ENCODE results near the gene SEMA6B. TPM values are rescaled to one million over a fixed set of nuclear protein-coding genes. Genes with fewer than 3 reads are reported as not detected.

SEMA6B gene
- total and polyA plus RNA-seq, 2 of the 4 experiments (the other 2 are of a cell fraction) = 0.18 to 0.72 TPM

GRCh38 chr19:4594201-4594600 is 34.7 kb upstream of the SEMA6B start:
- H3K56ac ChIP-seq (ENCODE audit: extremely low read depth, insufficient read depth, low read length) = no peak overlapping the region
- H3K9ac ChIP-seq (ENCODE audit: low read depth, low read length) = no peak overlapping the region
- H3K9me3 ChIP-seq (ENCODE audit: control insufficient read depth, insufficient read depth, low read length) = no peaks in the 10 kb centered on the region
- H2BK15ac ChIP-seq (ENCODE audit: low read depth, low read length) = no peak overlapping the region
- H3K4me2 ChIP-seq (ENCODE audit: low read depth, low read length) = no peak overlapping the region
- peak overlapping the region; percentile 30; the same call in 1 of the 2 replicates for H2BK120ac ChIP-seq (ENCODE audit: low read depth, low read length)
- ChIA-PET CTCF (no interaction called here), POLR2A (ENCODE audit: unreplicated experiment) (no interaction called here)
- no peak overlapping the region for H3K4me3 ChIP-seq (ENCODE audit: insufficient read depth, low read depth, low read length)
- H3K4me1 ChIP-seq (ENCODE audit: control insufficient read depth, insufficient read depth, low read length) = peaks cover 3% of the 10 kb centered on the region; the same call in 1 of the 2 replicates
- no TSS peak for BruUV-seq (replicated peaks)
- H2BK5ac ChIP-seq (ENCODE audit: low read depth, low read length, poor library complexity, severe bottlenecking) = no peak overlapping the region
- no peak overlapping the region for H3K14ac ChIP-seq (replicated peaks; ENCODE audit: low read depth, low read length)
- H3K18ac ChIP-seq (ENCODE audit: low read depth, low read length) = no peak overlapping the region
- no peak overlapping the region for H3K27ac ChIP-seq (ENCODE audit: insufficient read depth, low read length)
- ATAC-seq (ENCODE audit: low read depth) (no peak), DNase-seq (peak; percentile 13)
- H2AFZ ChIP-seq (replicated peaks; ENCODE audit: low read length, poor library complexity) = peak overlapping the region; percentile 64
- H3K4ac ChIP-seq (ENCODE audit: low read depth, low read length) = no peak overlapping the region
- 40% methylated on average over 2 of the region's 9 CpGs; no CpG with 5 or more reads in 1 of the 2 experiments for WGBS, 2 experiments (ENCODE audit: extremely low coverage in 2 of 2, insufficient read length in 1 of 2)
- no peak overlapping the region for H4K91ac ChIP-seq (ENCODE audit: insufficient read depth, low read depth, low read length)
- no peaks in the 10 kb centered on the region for H3K9me1 ChIP-seq (ENCODE audit: insufficient read depth, low read length)
- H3K23ac ChIP-seq (ENCODE audit: low read depth, low read length) = no peak overlapping the region
- no peak overlapping the region for H4K5ac ChIP-seq (ENCODE audit: low read depth, low read length)
- no peak overlapping the region for H2BK20ac ChIP-seq (ENCODE audit: low read depth, low read length)
- H3K27me3 ChIP-seq (ENCODE audit: control insufficient read depth, insufficient read depth, low read length) = peaks cover 30% of the 10 kb centered on the region
- no peak overlapping the region for H4K8ac ChIP-seq (ENCODE audit: low read depth in 2 of 2, low read length in 2 of 2)
- no peaks in the 10 kb centered on the region for H3K79me1 ChIP-seq (ENCODE audit: low read depth in 1 of 2, low read length in 2 of 2)
- dilution Hi-C loops (cut with HindIII; ENCODE audit: low sequenced_read_pairs, unreplicated experiment) (no loop called here), in situ Hi-C loops (cut with MboI; ENCODE audit: low sequenced_read_pairs) (no loop called here), intact Hi-C loops (cut with micrococcal nuclease) (no loop called here)
- H4K20me1 ChIP-seq (ENCODE audit: insufficient read depth, low read length) = no peaks in the 10 kb centered on the region
- H3K36me3 ChIP-seq (ENCODE audit: control insufficient read depth, insufficient read depth, low read length) = no peaks in the 10 kb centered on the region
- no peak overlapping the region for H2AK5ac ChIP-seq (ENCODE audit: low read depth, low read length)
- TF ChIP-seq CHD1 (IDR thresholded peaks at IDR 0.05; ENCODE audit: low read depth, low read length) (no peak), MAFK (IDR thresholded peaks at IDR 0.05; ENCODE audit: low read depth, low read length) (no peak), USF2 (IDR thresholded peaks at IDR 0.05; ENCODE audit: low read depth, low read length) (no peak), NFE2L2 (IDR thresholded peaks at IDR 0.05; ENCODE audit: low read depth, low read length) (no peak)
- TF ChIP-seq, protein P1, sequence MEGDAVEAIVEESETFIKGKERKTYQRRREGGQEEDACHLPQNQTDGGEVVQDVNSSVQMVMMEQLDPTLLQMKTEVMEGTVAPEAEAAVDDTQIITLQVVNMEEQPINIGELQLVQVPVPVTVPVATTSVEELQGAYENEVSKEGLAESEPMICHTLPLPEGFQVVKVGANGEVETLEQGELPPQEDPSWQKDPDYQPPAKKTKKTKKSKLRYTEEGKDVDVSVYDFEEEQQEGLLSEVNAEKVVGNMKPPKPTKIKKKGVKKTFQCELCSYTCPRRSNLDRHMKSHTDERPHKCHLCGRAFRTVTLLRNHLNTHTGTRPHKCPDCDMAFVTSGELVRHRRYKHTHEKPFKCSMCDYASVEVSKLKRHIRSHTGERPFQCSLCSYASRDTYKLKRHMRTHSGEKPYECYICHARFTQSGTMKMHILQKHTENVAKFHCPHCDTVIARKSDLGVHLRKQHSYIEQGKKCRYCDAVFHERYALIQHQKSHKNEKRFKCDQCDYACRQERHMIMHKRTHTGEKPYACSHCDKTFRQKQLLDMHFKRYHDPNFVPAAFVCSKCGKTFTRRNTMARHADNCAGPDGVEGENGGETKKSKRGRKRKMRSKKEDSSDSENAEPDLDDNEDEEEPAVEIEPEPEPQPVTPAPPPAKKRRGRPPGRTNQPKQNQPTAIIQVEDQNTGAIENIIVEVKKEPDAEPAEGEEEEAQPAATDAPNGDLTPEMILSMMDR (conservative IDR thresholded peaks at IDR 0.05; ENCODE audit: low read depth, low read length) = no peak
- H2AK9ac ChIP-seq (replicated peaks; ENCODE audit: low read depth, low read length, poor library complexity) = no peak overlapping the region
